H1 (cell line): ENCODE results near the gene CPED1. TPM values are rescaled to one million over a fixed set of nuclear protein-coding genes. Genes with fewer than 3 reads are reported as not detected.

ENCODE experiments used
- CTCF ChIP-seq, 3 experiments: IDR thresholded peaks; 1 replicate in 2 of 3; 2 replicates in 1 of 3; pipeline versions ENCODE4 v1.5.1 to v1.6.1; 2011; ENCODE audit warnings: low read length in 3 of 3, mild to moderate bottlenecking in 3 of 3, inconsistent platforms in 2 of 3, low read depth in 1 of 3, moderate library complexity in 1 of 3; ENCODE audit not compliant: insufficient read depth in 1 of 3; ENCODE audit errors: control extremely low read depth in 1 of 3
- E2F6 ChIP-seq: IDR thresholded peaks from 2 replicates; pipeline ENCODE4 v1.6.1; 2012; ENCODE audit warnings: inconsistent platforms
- RNF2 ChIP-seq: fragments of 200-900, 300-1000 bp; sonication (generic); IDR thresholded peaks from 2 replicates; pipeline ENCODE4 v1.7.1; 2016; ENCODE audit warnings: borderline replicate concordance, low read depth, mild to moderate bottlenecking, antibody characterized with exemption, low read length; ENCODE audit not compliant: poor library complexity, severe bottlenecking; ENCODE audit errors: missing control alignments
- SIN3A ChIP-seq, 2 experiments: IDR thresholded peaks in 1 of 2; conservative IDR thresholded peaks in 1 of 2; 2 replicates each; pipeline ENCODE4 v1.6.1; 2011 to 2012; ENCODE audit warnings: low read length in 2 of 2, improper control_type of control experiment in 1 of 2, low read depth in 1 of 2, mild to moderate bottlenecking in 1 of 2
- SRF ChIP-seq: IDR thresholded peaks from 2 replicates; pipeline ENCODE4 v1.6.1; 2011; ENCODE audit warnings: mild to moderate bottlenecking, low read depth, low read length, moderate library complexity
- TAF7 ChIP-seq: optimal IDR thresholded peaks from 2 replicates; pipeline ENCODE3; 2011; ENCODE audit warnings: low read depth, mild to moderate bottlenecking, inconsistent platforms, low read length, moderate library complexity, borderline replicate concordance
- polyA plus RNA-seq, 7 experiments: library from polyadenylated mRNA; depleted of rRNA in 3 of 7; stranded (reverse) in 5 of 7; unstranded in 2 of 7; fragments of >200 nt in 5 of 7; fragments of 200-250 nt in 2 of 7; gene quantifications; 1 replicate in 5 of 7; 2 replicates in 1 of 7; 4 replicates in 1 of 7; pipeline versions ENCODE4 v1.2.1 to v1.2.3, GENCODE V29; 2011 to 2013; ENCODE audit warnings: missing spikeins in 2 of 7, mixed read lengths in 2 of 7
- total RNA-seq: library from RNA; stranded (reverse); fragmentation: NEBNext Ultra II Directional; extraction: Animal tissue kit (Norgen Biotek cat#: 25700); gene quantifications from 2 replicates; pipeline ENCODE4 v1.2.1, GENCODE V29; 2021

CPED1 gene
- total and polyA plus RNA-seq, 2 of the 8 experiments (the other 6 are each of a cell fraction or from before 2014, with no cell fraction given): 0.08 to 0.39 TPM

GRCh38 chr7:121334875-121335648, 346.6 kb downstream of the CPED1 start (continued):
- no peak for TF ChIP-seq E2F6
- TF ChIP-seq CTCF (IDR thresholded peaks at IDR 0.05; ENCODE audit: control extremely low read depth in 1 of 3, insufficient read depth in 1 of 3, low read depth in 1 of 3, low read length in 3 of 3): no peak
- no peak for TF ChIP-seq RNF2
- TF ChIP-seq SRF: no peak
- no peak for TF ChIP-seq TAF7
- no peak for TF ChIP-seq SIN3A (conservative IDR thresholded peaks at IDR 0.05 in 1 of 2, IDR thresholded peaks at IDR 0.05 in 1 of 2; ENCODE audit: low read depth in 1 of 2, low read length in 2 of 2)
